ENCODE data around the gene KIF21B. TPM values are rescaled to one million over a fixed set of nuclear protein-coding genes. Genes with fewer than 3 reads are reported as not detected.

Gene KIF21B
- total and polyA plus RNA-seq, 2 of the 8 experiments (the other 6 are each of a cell fraction or from before 2014, with no cell fraction given), result 10.8 to 26.5 TPM

DNA sequence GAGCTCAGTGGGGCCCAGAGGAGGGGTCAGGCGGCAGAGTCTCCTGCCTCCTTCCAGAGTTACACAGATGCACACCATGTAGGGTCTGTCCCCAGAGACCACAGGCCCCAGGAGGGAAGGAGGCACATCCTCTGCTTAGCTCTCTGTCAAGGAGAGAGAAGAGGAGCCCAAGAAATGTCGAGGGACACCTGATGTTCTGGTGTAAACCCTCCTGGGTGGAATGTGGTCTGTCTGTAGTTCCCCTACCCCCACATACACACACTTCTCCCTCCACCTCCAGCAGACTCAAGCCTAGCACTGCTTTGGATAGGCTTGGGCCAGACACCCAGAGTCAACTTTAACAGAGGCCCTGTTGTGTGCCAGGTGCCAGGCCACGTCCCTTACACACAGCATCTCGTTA is 34.2 kb downstream of the KIF21B start (continued):
- no peak for TF ChIP-seq RBBP5 (IDR thresholded peaks at IDR 0.05; ENCODE audit: borderline replicate concordance, low read depth, low read length)
- no peak for TF ChIP-seq BCL11A (IDR thresholded peaks at IDR 0.05; ENCODE audit: low read depth in 2 of 2, low read length in 2 of 2)
- no peak for TF ChIP-seq YY1 (IDR thresholded peaks at IDR 0.05; ENCODE audit: low read depth, low read length)
- no peak for TF ChIP-seq USF2 (IDR thresholded peaks at IDR 0.05; ENCODE audit: low read length)
- TF ChIP-seq POLR2AphosphoS5 (IDR thresholded peaks at IDR 0.05; ENCODE audit: low read depth, low read length), result no peak
- no peak for TF ChIP-seq CHD2 (IDR thresholded peaks at IDR 0.05; ENCODE audit: low read length)
